Kasumi-1 (cell line): ENCODE data around the gene QRFPR.
A peak's percentile ranks its signal among the peaks of the same experiment; 100 is the strongest.
"Not testable (repeated sequence)": the region's sequence is repeated elsewhere in the genome, so short reads cannot be mapped to it uniquely, and the experiment has no call there.

Experiments
- DNase-seq, 2 experiments: peaks; one replicate each; lab custom pipeline; 2025; lab: John Stamatoyannopoulos, UW

Gene QRFPR

GRCh38 chr4:121380776-121381462 is at the start of gene QRFPR:
Gene QRFPR, minus strand, starts transcription at chr4:121381018. Its CDS starts 371 bp downstream, at chr4:121380647.
- no peak for DNase-seq

GRCh38 chr4:121428721-121429120 is 47.9 kb upstream of the QRFPR start:
- DNase-seq: no peak

- DNase-seq: peak in 1 of 2 experiments; percentile 3
Measured at GRCh38 chr4:121421594-121421993, 40.8 kb upstream of the QRFPR start.

- no peak for DNase-seq
Measured at GRCh38 chr4:121411151-121411744, 30.4 kb upstream of the QRFPR start.

- DNase-seq: not testable (repeated sequence)
Measured at GRCh38 chr4:121408567-121408966, 27.7 kb upstream of the QRFPR start.

GRCh38 chr4:121400632-121401031 is 19.8 kb upstream of the QRFPR start:
- no peak for DNase-seq

- no peak for DNase-seq
Measured at GRCh38 chr4:121397941-121398601, 17.3 kb upstream of the QRFPR start.

GRCh38 chr4:121397434-121397833 is 16.6 kb upstream of the QRFPR start:
- DNase-seq: no peak

GRCh38 chr4:121392426-121393086 is 11.7 kb upstream of the QRFPR start:
- no peak for DNase-seq

GRCh38 chr4:121390335-121390734 is 9.5 kb upstream of the QRFPR start:
- DNase-seq: no peak

- no peak for DNase-seq
Measured at GRCh38 chr4:121379276-121379675, 1.5 kb downstream of the QRFPR start.

GRCh38 chr4:121377076-121377475 is 3.7 kb downstream of the QRFPR start:
- DNase-seq: no peak

GRCh38 chr4:121376556-121376955 is 4.3 kb downstream of the QRFPR start:
- DNase-seq: no peak

GRCh38 chr4:121376097-121376496 is 4.7 kb downstream of the QRFPR start:
- DNase-seq: no peak

GRCh38 chr4:121375262-121375661 is 5.6 kb downstream of the QRFPR start:
- no peak for DNase-seq

- no peak for DNase-seq
Measured at GRCh38 chr4:121373841-121374240, 7.0 kb downstream of the QRFPR start.

GRCh38 chr4:121370729-121371325 is 10.0 kb downstream of the QRFPR start:
- DNase-seq: peak; percentile 59 to 82

GRCh38 chr4:121360495-121360894 is 20.3 kb downstream of the QRFPR start:
- DNase-seq: no peak

- peak; percentile 7 to 14 for DNase-seq
Measured at GRCh38 chr4:121358473-121358872, 22.3 kb downstream of the QRFPR start.

- no peak for DNase-seq
Measured at GRCh38 chr4:121353213-121353612, 27.6 kb downstream of the QRFPR start.

GRCh38 chr4:121344098-121344497 is 36.7 kb downstream of the QRFPR start:
- no peak for DNase-seq

- no peak for DNase-seq
Measured at GRCh38 chr4:121340247-121340646, 40.6 kb downstream of the QRFPR start.
